Measurements from ENCODE around the gene HOXA13. TPM values are rescaled to one million over a fixed set of nuclear protein-coding genes. Genes with fewer than 3 reads are reported as not detected.
A peak's percentile ranks its signal among the peaks of the same experiment; 100 is the strongest.

HOXA13 gene
- total RNA-seq, 1 experiment from 2014 or later = 1.3 TPM

- Mint-ChIP-seq H3K27ac (ENCODE audit: unreplicated experiment) (peak overlapping the region; percentile 22), H3K9me3 (ENCODE audit: low read depth, unreplicated experiment) (no peaks in the 10 kb centered on the region), H3K4me1 (ENCODE audit: low read depth, unreplicated experiment) (peaks cover 37% of the 10 kb centered on the region), H3K36me3 (ENCODE audit: insufficient read depth, unreplicated experiment) (peaks cover 44% of the 10 kb centered on the region), H3K4me3 (ENCODE audit: low read depth, unreplicated experiment) (peak overlapping the region; percentile 72), H3K27me3 (ENCODE audit: unreplicated experiment) (no peaks in the 10 kb centered on the region)
- TF ChIP-seq CTCF (IDR thresholded peaks at IDR 0.05; ENCODE audit: unreplicated experiment) = no peak
- no peak for DNase-seq
- intact Hi-C loops (cut with micrococcal nuclease; ENCODE audit: unreplicated experiment) = no loop called here
- BruUV-seq (replicated peaks) = no TSS peak
- CTCF ChIA-PET = no interaction called here
These were observed 28.1 kb downstream of the HOXA13 start for GRCh38 chr7:27171637-27172314.

- peaks cover 44% of the 10 kb centered on the region for H3K36me3 Mint-ChIP-seq (ENCODE audit: insufficient read depth, unreplicated experiment)
- no peak for TF ChIP-seq CTCF (IDR thresholded peaks at IDR 0.05; ENCODE audit: unreplicated experiment)
- H3K27me3 Mint-ChIP-seq (ENCODE audit: unreplicated experiment) = no peaks in the 10 kb centered on the region
- no peak for DNase-seq
- no peaks in the 10 kb centered on the region for H3K9me3 Mint-ChIP-seq (ENCODE audit: low read depth, unreplicated experiment)
- peaks cover 37% of the 10 kb centered on the region for H3K4me1 Mint-ChIP-seq (ENCODE audit: low read depth, unreplicated experiment)
- CTCF ChIA-PET = no interaction called here
- H3K27ac Mint-ChIP-seq (ENCODE audit: unreplicated experiment) = no peak overlapping the region
- intact Hi-C loops (cut with micrococcal nuclease; ENCODE audit: unreplicated experiment) = no loop called here
- H3K4me3 Mint-ChIP-seq (ENCODE audit: low read depth, unreplicated experiment) = peak overlapping the region; percentile 72
- BruUV-seq (replicated peaks) = TSS peak; percentile 45
These were observed 28.6 kb downstream of the HOXA13 start for GRCh38 chr7:27171325-27171636.

- CTCF ChIA-PET = interaction anchor here (1.0 to 1.1 kb wide), 2 partner anchors 10 to 461 kb away, joined by 3 read pairs; no protein-coding TSS in a partner anchor
- peaks cover 37% of the 10 kb centered on the region for H3K4me1 Mint-ChIP-seq (ENCODE audit: low read depth, unreplicated experiment)
- no peaks in the 10 kb centered on the region for H3K27me3 Mint-ChIP-seq (ENCODE audit: unreplicated experiment)
- no peak overlapping the region for H3K27ac Mint-ChIP-seq (ENCODE audit: unreplicated experiment)
- H3K36me3 Mint-ChIP-seq (ENCODE audit: insufficient read depth, unreplicated experiment) = peaks cover 44% of the 10 kb centered on the region
- H3K9me3 Mint-ChIP-seq (ENCODE audit: low read depth, unreplicated experiment) = no peaks in the 10 kb centered on the region
- intact Hi-C loops (cut with micrococcal nuclease; ENCODE audit: unreplicated experiment) = no loop called here
- no peak for TF ChIP-seq CTCF (IDR thresholded peaks at IDR 0.05; ENCODE audit: unreplicated experiment)
- H3K4me3 Mint-ChIP-seq (ENCODE audit: low read depth, unreplicated experiment) = peak overlapping the region; percentile 92
- no TSS peak for BruUV-seq (replicated peaks)
- no peak for DNase-seq
These were observed 29.2 kb downstream of the HOXA13 start for GRCh38 chr7:27170426-27171324.

- H3K36me3 Mint-ChIP-seq (ENCODE audit: insufficient read depth, unreplicated experiment) = peaks cover 44% of the 10 kb centered on the region
- peak; percentile 79 for DNase-seq
- peak overlapping the region; percentile 50 for H3K27ac Mint-ChIP-seq (ENCODE audit: unreplicated experiment)
- H3K27me3 Mint-ChIP-seq (ENCODE audit: unreplicated experiment) = no peaks in the 10 kb centered on the region
- BruUV-seq (replicated peaks) = no TSS peak
- H3K9me3 Mint-ChIP-seq (ENCODE audit: low read depth, unreplicated experiment) = no peaks in the 10 kb centered on the region
- intact Hi-C loops (cut with micrococcal nuclease; ENCODE audit: unreplicated experiment) = no loop called here
- peak overlapping the region; percentile 92 for H3K4me3 Mint-ChIP-seq (ENCODE audit: low read depth, unreplicated experiment)
- peaks cover 37% of the 10 kb centered on the region for H3K4me1 Mint-ChIP-seq (ENCODE audit: low read depth, unreplicated experiment)
- CTCF ChIA-PET = interaction anchor here (1.0 to 1.5 kb wide), 3 partner anchors 9 to 460 kb away, joined by 3 to 5 read pairs (median 3); no protein-coding TSS in a partner anchor
- TF ChIP-seq CTCF (IDR thresholded peaks at IDR 0.05; ENCODE audit: unreplicated experiment) = no peak
These were observed 30.0 kb downstream of the HOXA13 start for GRCh38 chr7:27169658-27170425.

Measured in Calu3 (cell line).